H1 (cell line): ENCODE results near the gene GZMA. TPM values are rescaled to one million over a fixed set of nuclear protein-coding genes. Genes with fewer than 3 reads are reported as not detected.

Source experiments
- CTCF ChIA-PET: fragments of 300-600 bp; sonication (Branson Sonifier 250); formaldehyde crosslinking; loops from one replicate; lab custom pipeline; 2021; ENCODE audit not compliant: partially characterized antibody; lab: Charles Lee
- POLR2A ChIA-PET: fragments of 300-600 bp; sonication (Branson Sonifier 250); formaldehyde crosslinking; loops from one replicate; lab custom pipeline; 2021; ENCODE audit warnings: inconsistent platforms; ENCODE audit not compliant: partially characterized antibody; lab: Charles Lee
- DNase-seq, 2 experiments: peaks; one replicate each; pipeline versions ENCODE4 v3.0.0 to v3.0.0-alpha.2; 2010 to 2022; ENCODE audit warnings: low spot score in 2 of 2, low read depth in 1 of 2, mixed read lengths in 1 of 2
- FAIRE-seq: peaks from 2 replicates; lab custom pipeline; 2011; peaks lifted over from hg19 to GRCh38; lab: Jason Lieb, UNC
- H2AFZ ChIP-seq: 2 replicates; pipeline ENCODE4 v1.8.1; 2012; ENCODE audit warnings: low read length, inconsistent platforms
- H2AK5ac ChIP-seq: 2 replicates; pipeline ENCODE4 v1.6.1; 2013; ENCODE audit warnings: low read depth, low read length
- H2BK120ac ChIP-seq: replicated peaks from 2 replicates; pipeline ENCODE3; 2013; ENCODE audit warnings: low read depth, low read length, inconsistent platforms
- H2BK12ac ChIP-seq: 2 replicates; pipeline ENCODE4 v1.6.1; 2013; ENCODE audit warnings: low read depth, low read length
- H2BK15ac ChIP-seq: 2 replicates; pipeline ENCODE4 v1.6.1; 2013; ENCODE audit warnings: low read length
- H2BK20ac ChIP-seq: 2 replicates; pipeline ENCODE4 v1.6.1; 2013; ENCODE audit warnings: low read length
- H2BK5ac ChIP-seq: 2 replicates; pipeline ENCODE4 v1.6.1; 2013; ENCODE audit warnings: low read depth, low read length
- H3K14ac ChIP-seq: 2 replicates; pipeline ENCODE4 v1.6.1; 2013; ENCODE audit warnings: inconsistent platforms; ENCODE audit not compliant: insufficient read length
- H3K18ac ChIP-seq: 2 replicates; pipeline ENCODE4 v1.6.1; 2013; ENCODE audit warnings: low read length; ENCODE audit errors: extremely low read depth
- H3K23ac ChIP-seq: 2 replicates; pipeline ENCODE4 v1.6.1; 2013; ENCODE audit warnings: inconsistent platforms; ENCODE audit not compliant: insufficient read length
- H3K23me2 ChIP-seq: 2 replicates; pipeline ENCODE4 v1.6.1; 2013; ENCODE audit warnings: low read depth, low read length
- H3K27ac ChIP-seq: 2 replicates; pipeline ENCODE4 v1.6.1; 2011; ENCODE audit warnings: low read depth, low read length, inconsistent platforms
- H3K27me3 ChIP-seq, 4 experiments: replicated peaks in 1 of 4; 1 replicate in 1 of 4; 2 replicates in 3 of 4; pipeline versions ENCODE4 v1.6.1 to v1.8.1; 2011 to 2013; ENCODE audit warnings: low read length in 3 of 4, mild to moderate bottlenecking in 3 of 4, inconsistent platforms in 2 of 4, mixed read lengths in 2 of 4, moderate library complexity in 1 of 4; ENCODE audit not compliant: control insufficient read depth in 3 of 4, insufficient read depth in 3 of 4; ENCODE audit errors: extremely low read depth in 1 of 4
- H3K36me3 ChIP-seq, 4 experiments: 2 replicates each; pipeline versions ENCODE4 v1.6.1 to v1.8.1; 2011 to 2013; ENCODE audit warnings: mild to moderate bottlenecking in 4 of 4, low read length in 3 of 4, moderate library complexity in 2 of 4, control low read depth in 1 of 4, inconsistent platforms in 1 of 4; ENCODE audit not compliant: insufficient read depth in 4 of 4, control insufficient read depth in 2 of 4
- H3K4ac ChIP-seq: replicated peaks from 2 replicates; pipeline ENCODE3; 2013; ENCODE audit warnings: low read length, low read depth, mixed read lengths, inconsistent platforms; ENCODE audit not compliant: insufficient read length
- H3K4me1 ChIP-seq, 4 experiments: replicated peaks in 1 of 4; 1 replicate in 1 of 4; 2 replicates in 3 of 4; pipeline versions ENCODE4 v1.6.1 to v1.8.1; 2011 to 2013; ENCODE audit warnings: low read length in 3 of 4, inconsistent platforms in 2 of 4, mixed read lengths in 1 of 4; ENCODE audit not compliant: insufficient read depth in 4 of 4, control insufficient read depth in 3 of 4
- H3K4me2 ChIP-seq, 2 experiments: 2 replicates each; pipeline versions ENCODE4 v1.6.1 to v1.8.1; 2011 to 2013; ENCODE audit warnings: low read depth in 2 of 2, low read length in 2 of 2, control low read depth in 1 of 2, inconsistent platforms in 1 of 2, mild to moderate bottlenecking in 1 of 2; ENCODE audit not compliant: insufficient read depth in 1 of 2
- H3K4me3 ChIP-seq, 4 experiments: fragments of 200-600, 300-600 bp in 1 of 4; sonication (generic), shearing (Covaris generic), sonication (Bioruptor Twin) in 1 of 4; 2 replicates each; pipeline versions ENCODE4 v1.5.1 to v1.8.1; 2011 to 2016; ENCODE audit warnings: low read length in 4 of 4, low read depth in 3 of 4, control low read depth in 2 of 4, inconsistent platforms in 2 of 4, mild to moderate bottlenecking in 2 of 4, mixed read lengths in 1 of 4, moderate library complexity in 1 of 4; ENCODE audit not compliant: insufficient read depth in 2 of 4; ENCODE audit errors: extremely low read depth in 1 of 4
- H3K56ac ChIP-seq: replicated peaks from 2 replicates; pipeline ENCODE3; 2013; ENCODE audit warnings: low read depth, mild to moderate bottlenecking, mixed read lengths, low read length, inconsistent platforms; ENCODE audit not compliant: insufficient read length
- H3K79me1 ChIP-seq: 2 replicates; pipeline ENCODE4 v1.6.1; 2013; ENCODE audit warnings: low read depth, low read length, control low read depth
- H3K79me2 ChIP-seq, 2 experiments: 2 replicates each; pipeline versions ENCODE4 v1.6.1 to v1.8.1; 2012 to 2013; ENCODE audit warnings: low read length in 2 of 2, mild to moderate bottlenecking in 2 of 2, inconsistent platforms in 1 of 2; ENCODE audit not compliant: insufficient read depth in 2 of 2, control insufficient read depth in 1 of 2
- H3K9ac ChIP-seq, 4 experiments: replicated peaks in 1 of 4; 1 replicate in 1 of 4; 2 replicates in 3 of 4; pipeline versions ENCODE4 v1.6.1 to v1.8.1; 2011 to 2013; ENCODE audit warnings: low read depth in 3 of 4, low read length in 3 of 4, control low read depth in 2 of 4, mild to moderate bottlenecking in 2 of 4, moderate library complexity in 2 of 4, inconsistent platforms in 1 of 4; ENCODE audit errors: extremely low read depth in 1 of 4
- H3K9me3 ChIP-seq, 2 experiments: 2 replicates each; pipeline versions ENCODE4 v1.6.1 to v1.8.1; 2012 to 2013; ENCODE audit warnings: mild to moderate bottlenecking in 2 of 2, moderate library complexity in 2 of 2, control low read depth in 1 of 2, inconsistent platforms in 1 of 2, low read depth in 1 of 2, low read length in 1 of 2, mixed read lengths in 1 of 2; ENCODE audit not compliant: insufficient read depth in 2 of 2
- H4K20me1 ChIP-seq, 2 experiments: replicated peaks in 1 of 2; 2 replicates each; pipeline versions ENCODE3 to v1.8.1; 2011 to 2013; ENCODE audit warnings: inconsistent platforms in 2 of 2, low read length in 2 of 2, mild to moderate bottlenecking in 1 of 2; ENCODE audit not compliant: insufficient read depth in 2 of 2, control insufficient read depth in 1 of 2
- H4K5ac ChIP-seq: 2 replicates; pipeline ENCODE4 v1.6.1; 2013; ENCODE audit warnings: low read length, low read depth, mixed read lengths, inconsistent platforms; ENCODE audit not compliant: insufficient read length
- H4K8ac ChIP-seq: 2 replicates; pipeline ENCODE4 v1.8.0; 2013; ENCODE audit warnings: mild to moderate bottlenecking, moderate library complexity, low read length, inconsistent platforms; ENCODE audit not compliant: insufficient read depth; ENCODE audit errors: extremely low read depth
- H4K91ac ChIP-seq: replicated peaks from 2 replicates; pipeline ENCODE3; 2013; ENCODE audit warnings: low read length, mixed read lengths, inconsistent platforms; ENCODE audit not compliant: insufficient read length
- POU5F1 ChIP-seq: IDR thresholded peaks from 2 replicates; pipeline ENCODE4 v1.6.1; 2011; ENCODE audit warnings: low read depth, mild to moderate bottlenecking, low read length, moderate library complexity
- WGBS, 2 experiments: shearing (Covaris generic) in 1 of 2; methylation state at CpG; one replicate each; pipeline versions ENCODE4 v1.1.6 to v1.1.7; 2013 to 2015; ENCODE audit warnings: low lambda C conversion rate in 2 of 2, mixed read lengths in 2 of 2, inconsistent platforms in 1 of 2, low coverage in 1 of 2, missing lambda C conversion rate in 1 of 2; ENCODE audit not compliant: insufficient replicate concordance in 2 of 2, insufficient coverage in 1 of 2, insufficient read length in 1 of 2; ENCODE audit errors: extremely low coverage in 1 of 2, missing lambda C conversion rate in 1 of 2; 5-methylcytosine and 5-hydroxymethylcytosine counted together
- polyA plus RNA-seq, 7 experiments: library from polyadenylated mRNA; depleted of rRNA in 3 of 7; stranded (reverse) in 5 of 7; unstranded in 2 of 7; fragments of >200 nt in 5 of 7; fragments of 200-250 nt in 2 of 7; gene quantifications; 1 replicate in 5 of 7; 2 replicates in 1 of 7; 4 replicates in 1 of 7; pipeline versions ENCODE4 v1.2.1 to v1.2.3, GENCODE V29; 2011 to 2013; ENCODE audit warnings: missing spikeins in 2 of 7, mixed read lengths in 2 of 7
- total RNA-seq: library from RNA; stranded (reverse); fragmentation: NEBNext Ultra II Directional; extraction: Animal tissue kit (Norgen Biotek cat#: 25700); gene quantifications from 2 replicates; pipeline ENCODE4 v1.2.1, GENCODE V29; 2021

Gene GZMA
- total and polyA plus RNA-seq, 2 of the 8 experiments (the other 6 are each of a cell fraction or from before 2014, with no cell fraction given): not detected

DNA sequence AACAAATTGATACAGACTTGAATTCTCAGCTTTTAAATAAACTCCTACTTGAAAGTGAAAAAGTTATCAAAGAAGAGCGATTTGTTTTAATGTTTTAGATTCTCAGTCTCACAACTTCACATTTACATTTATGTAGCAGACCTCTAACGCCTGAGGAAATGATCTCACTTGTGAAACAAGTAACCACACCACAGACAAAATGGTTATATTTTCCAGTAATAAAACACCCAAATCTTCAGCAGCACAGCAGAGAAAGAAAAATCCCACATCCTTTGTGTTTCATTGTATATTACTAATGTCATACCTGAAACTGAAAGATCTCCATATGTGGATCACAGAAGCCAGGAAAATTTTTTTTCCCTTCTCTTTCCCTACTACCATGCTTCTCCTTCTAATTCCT is 29.8 kb upstream of the GZMA start:
- H4K91ac ChIP-seq: no peak overlapping the region
- no peaks in the 10 kb centered on the region for H3K36me3 ChIP-seq
- H4K8ac ChIP-seq: no peak overlapping the region
- ChIA-PET CTCF (interaction anchor here (1.7 to 2.1 kb wide), 2 partner anchors 36 to 129 kb away, joined by 4 to 6 read pairs; no protein-coding TSS in a partner anchor), POLR2A (no interaction called here)
- no peak overlapping the region for H2BK15ac ChIP-seq
- no peaks in the 10 kb centered on the region for H3K9me3 ChIP-seq
- FAIRE-seq: no peak
- H4K20me1 ChIP-seq: no peaks in the 10 kb centered on the region
- H2BK20ac ChIP-seq: no peak overlapping the region
- no peaks in the 10 kb centered on the region for H3K79me1 ChIP-seq
- H2AFZ ChIP-seq: no peak overlapping the region
- no peak for TF ChIP-seq POU5F1
- TF ChIP-seq, all 59 proteins: peak for 0
- Histone ChIP-seq H3K18ac (no peak overlapping the region), H2BK12ac (no peak overlapping the region), H3K27me3 (no peaks in the 10 kb centered on the region), H3K23ac (no peak overlapping the region), H4K5ac (no peak overlapping the region), H3K4me1 (no peaks in the 10 kb centered on the region), H3K9ac (no peak overlapping the region), H3K4ac (no peak overlapping the region), H2AK5ac (no peak overlapping the region), H3K56ac (no peak overlapping the region), H3K4me2 (no peak overlapping the region), H2BK120ac (no peak overlapping the region), H3K23me2 (0 out of 2 replicates have a peak, but pooled peaks cover 1% of the 10 kb centered on the region), H3K27ac (no peak overlapping the region), H3K79me2 (no peaks in the 10 kb centered on the region), H3K4me3 (no peak overlapping the region), H3K14ac (no peak overlapping the region), H2BK5ac (no peak overlapping the region)
- WGBS, 2 experiments: 91% methylated on average over 2 of the region's 2 CpGs; no CpG with 5 or more reads in 1 of the 2 experiments
- DNase-seq: no peak
